Trophoblast cell (in vitro differentiated cells and primary cell): ENCODE measurements around the gene WDR31.

Experiments used
- DNase-seq, 2 donors: peaks; one replicate each; pipeline ENCODE4 v3.0.0-alpha.2; 2016
- H2AFZ ChIP-seq: 2 replicates; pipeline ENCODE4 v1.6.1; 2013; ENCODE audit warnings: low read length, moderate library complexity, mild to moderate bottlenecking; ENCODE audit not compliant: insufficient read depth, poor library complexity
- H2AK5ac ChIP-seq: 2 replicates; pipeline ENCODE4 v1.6.1; 2013; ENCODE audit warnings: mild to moderate bottlenecking, low read length
- H2BK120ac ChIP-seq: 2 replicates; pipeline ENCODE4 v1.6.1; 2013; ENCODE audit warnings: low read length, mild to moderate bottlenecking, moderate library complexity; ENCODE audit not compliant: insufficient read depth, poor library complexity
- H2BK12ac ChIP-seq: 2 replicates; pipeline ENCODE4 v1.6.1; 2013; ENCODE audit warnings: mild to moderate bottlenecking, low read length, moderate library complexity
- H2BK5ac ChIP-seq: 2 replicates; pipeline ENCODE4 v1.6.1; 2013; ENCODE audit warnings: low read length, low read depth, moderate library complexity, mild to moderate bottlenecking; ENCODE audit not compliant: poor library complexity
- H3K14ac ChIP-seq: 2 replicates; pipeline ENCODE4 v1.6.1; 2013; ENCODE audit warnings: mild to moderate bottlenecking, low read length
- H3K18ac ChIP-seq: 2 replicates; pipeline ENCODE4 v1.6.1; 2013; ENCODE audit warnings: mild to moderate bottlenecking, low read length
- H3K23ac ChIP-seq: 2 replicates; pipeline ENCODE4 v1.6.1; 2013; ENCODE audit warnings: low read length
- H3K27ac ChIP-seq: 2 replicates; pipeline ENCODE4 v1.5.1; 2013; ENCODE audit warnings: low read depth, mild to moderate bottlenecking, inconsistent platforms, low read length, moderate library complexity
- H3K27me3 ChIP-seq: 2 replicates; pipeline ENCODE4 v1.6.1; 2013; ENCODE audit warnings: inconsistent platforms, mild to moderate bottlenecking, low read length, moderate library complexity; ENCODE audit not compliant: insufficient read depth
- H3K36me3 ChIP-seq, 2 experiments: 1 replicate in 1 of 2; 2 replicates in 1 of 2; pipeline ENCODE4 v1.6.1; 2013; ENCODE audit warnings: low read length in 2 of 2, mild to moderate bottlenecking in 2 of 2, moderate library complexity in 1 of 2; ENCODE audit not compliant: insufficient read depth in 2 of 2, control insufficient read depth in 1 of 2
- H3K4ac ChIP-seq: 2 replicates; pipeline ENCODE4 v1.6.1; 2013; ENCODE audit warnings: low read depth, mild to moderate bottlenecking, low read length, moderate library complexity
- H3K4me1 ChIP-seq, 2 experiments: 1 replicate in 1 of 2; 2 replicates in 1 of 2; pipeline ENCODE4 v1.6.1; 2013; ENCODE audit warnings: low read length in 2 of 2, mild to moderate bottlenecking in 2 of 2, moderate library complexity in 1 of 2; ENCODE audit not compliant: insufficient read depth in 2 of 2, control insufficient read depth in 1 of 2
- H3K4me2 ChIP-seq: 2 replicates; pipeline ENCODE4 v1.6.1; 2013; ENCODE audit warnings: inconsistent platforms, mild to moderate bottlenecking, low read length, moderate library complexity
- H3K4me3 ChIP-seq: 2 replicates; pipeline ENCODE4 v1.5.1; 2013; ENCODE audit warnings: mild to moderate bottlenecking, low read depth, low read length, inconsistent platforms
- H3K79me1 ChIP-seq: one replicate; pipeline ENCODE4 v1.6.1; 2013; ENCODE audit warnings: low read length
- H3K79me2 ChIP-seq: 2 replicates; pipeline ENCODE4 v1.6.1; 2013; ENCODE audit warnings: low read length, mild to moderate bottlenecking; ENCODE audit not compliant: control insufficient read depth, insufficient read depth, poor library complexity
- H3K9ac ChIP-seq: 2 replicates; pipeline ENCODE4 v1.6.1; 2013; ENCODE audit warnings: mild to moderate bottlenecking, low read length
- H3K9me3 ChIP-seq: 2 replicates; pipeline ENCODE4 v1.6.1; 2013; ENCODE audit warnings: low read depth, mild to moderate bottlenecking, control low read depth, inconsistent platforms, low read length; ENCODE audit not compliant: insufficient read depth
- H4K12ac ChIP-seq: 2 replicates; pipeline ENCODE4 v1.6.1; 2013; ENCODE audit warnings: low read depth, mild to moderate bottlenecking, low read length, moderate library complexity
- H4K8ac ChIP-seq: 2 replicates; pipeline ENCODE4 v1.6.1; 2013; ENCODE audit warnings: low read depth, mild to moderate bottlenecking, low read length, moderate library complexity
- H4K91ac ChIP-seq: one replicate; pipeline ENCODE4 v1.6.1; 2013; ENCODE audit warnings: low read depth, mild to moderate bottlenecking, low read length, moderate library complexity
- WGBS: extraction: QIAGEN DNeasy Blood & Tissue Kit; methylation state at CpG from one replicate; pipeline ENCODE4 v1.1.7; 2013; ENCODE audit warnings: missing lambda C conversion rate; ENCODE audit not compliant: insufficient read length, insufficient coverage; ENCODE audit errors: extremely low coverage; 5-methylcytosine and 5-hydroxymethylcytosine counted together

WDR31 gene

GRCh38 chr9:113299800-113300292 lies 40.2 kb downstream of the WDR31 start:
- no peaks in the 10 kb centered on the region for H3K9me3 ChIP-seq

DNA sequence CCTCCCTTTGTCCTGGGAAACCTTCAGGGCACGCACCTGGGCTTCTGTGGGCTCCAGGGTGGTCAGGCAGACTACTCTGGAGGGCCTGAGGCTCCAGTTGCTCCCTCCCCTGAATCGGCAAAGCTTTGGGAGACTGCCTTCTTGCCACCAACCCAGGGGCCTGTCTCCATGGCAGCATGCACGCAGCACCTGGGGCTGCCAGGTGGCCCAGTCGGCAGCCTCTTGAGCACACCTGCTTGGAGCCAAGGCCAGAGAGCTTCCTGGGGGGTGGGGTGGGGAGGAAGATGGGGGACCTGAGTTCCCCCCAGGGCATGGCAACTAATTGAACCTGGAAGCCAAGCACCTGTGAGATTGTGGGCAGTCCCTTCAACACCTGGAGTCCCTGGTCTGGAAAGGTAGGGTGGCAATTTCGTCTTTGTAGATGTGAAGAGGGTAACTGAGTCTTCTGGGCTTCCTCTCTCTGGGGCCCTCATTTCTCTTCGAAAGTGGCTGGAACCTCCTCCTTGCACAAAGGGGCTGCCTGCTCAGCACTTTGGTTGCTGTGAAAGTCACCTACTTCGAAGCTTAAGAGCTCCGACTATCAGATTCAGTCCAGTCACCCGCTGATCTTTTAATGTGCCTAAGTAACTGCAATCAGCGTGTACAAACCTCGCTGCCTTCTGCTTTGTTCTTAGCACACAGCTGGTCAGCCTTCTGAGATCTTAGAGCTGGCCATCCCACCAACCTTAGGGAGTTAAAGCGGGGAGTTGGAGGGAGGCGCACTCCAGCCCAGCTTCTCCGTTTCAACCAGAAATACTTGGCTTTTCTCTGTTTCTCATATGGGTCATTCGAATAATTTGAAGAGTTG lies 40.9 kb downstream of the WDR31 start:
- H2BK120ac ChIP-seq: no peak overlapping the region
- H3K14ac ChIP-seq: no peak overlapping the region
- H3K4me2 ChIP-seq: no peak overlapping the region
- no peak overlapping the region for H4K12ac ChIP-seq
- WGBS: no CpG with 5 or more reads among the region's 15 CpGs
- H3K18ac ChIP-seq: no peak overlapping the region
- H3K4me1 ChIP-seq: no peaks in the 10 kb centered on the region
- no peaks in the 10 kb centered on the region for H3K27me3 ChIP-seq
- H2AFZ ChIP-seq: no peak overlapping the region
- no peak overlapping the region for H3K9ac ChIP-seq
- H2BK5ac ChIP-seq: no peak overlapping the region
- no peaks in the 10 kb centered on the region for H3K79me2 ChIP-seq
- H3K27ac ChIP-seq: no peak overlapping the region
- H3K79me1 ChIP-seq: no peaks in the 10 kb centered on the region
- DNase-seq: no peak
- no peak overlapping the region for H2BK12ac ChIP-seq
- no peak overlapping the region for H3K4ac ChIP-seq
- H4K8ac ChIP-seq: no peak overlapping the region
- H4K91ac ChIP-seq: no peak overlapping the region
- no peaks in the 10 kb centered on the region for H3K9me3 ChIP-seq
- H3K4me3 ChIP-seq: no peak overlapping the region
- no peaks in the 10 kb centered on the region for H3K36me3 ChIP-seq
- H3K23ac ChIP-seq: no peak overlapping the region
- H2AK5ac ChIP-seq: no peak overlapping the region

More at GRCh38 chr9:113299800-113300292, 40.2 kb downstream of the WDR31 start:
- Histone ChIP-seq H2BK120ac (no peak overlapping the region), H3K4me3 (no peak overlapping the region), H3K79me2 (no peaks in the 10 kb centered on the region), H4K91ac (no peak overlapping the region), H2AK5ac (no peak overlapping the region), H3K36me3 (no peaks in the 10 kb centered on the region), H3K9ac (no peak overlapping the region), H3K27ac (no peak overlapping the region), H3K14ac (no peak overlapping the region), H3K18ac (no peak overlapping the region), H3K79me1 (no peaks in the 10 kb centered on the region), H3K27me3 (no peaks in the 10 kb centered on the region), H3K4ac (no peak overlapping the region), H4K8ac (no peak overlapping the region), H4K12ac (no peak overlapping the region), H2BK5ac (no peak overlapping the region), H3K23ac (no peak overlapping the region), H2AFZ (no peak overlapping the region), H3K4me1 (no peaks in the 10 kb centered on the region), H3K4me2 (no peak overlapping the region), H2BK12ac (no peak overlapping the region)
- WGBS: no CpG with 5 or more reads among the region's 8 CpGs
- DNase-seq: no peak

DNA sequence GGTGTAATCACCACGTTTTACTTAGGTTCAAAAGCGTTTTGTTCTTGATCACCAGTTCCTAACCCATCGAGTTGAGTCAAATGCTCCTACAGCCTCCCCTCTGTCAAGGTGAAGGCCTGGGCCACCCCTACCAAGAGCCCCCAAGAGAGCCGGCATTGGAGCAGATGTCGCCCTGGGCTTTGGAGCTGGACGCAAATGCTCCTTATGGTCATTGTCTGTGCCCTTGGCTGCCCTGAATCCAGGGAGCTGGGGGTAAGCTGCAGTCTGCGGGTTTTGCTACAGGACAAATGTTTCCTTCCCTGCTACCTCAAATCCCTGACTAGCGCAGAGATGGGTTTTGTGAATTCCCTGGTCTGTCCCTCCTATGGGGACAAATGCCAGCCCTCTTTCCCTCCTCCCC lies 41.8 kb downstream of the WDR31 start:
- Histone ChIP-seq H3K36me3 (peaks cover 2% of the 10 kb centered on the region in 2 experiments), H2BK12ac (no peak overlapping the region)
- WGBS: no CpG with 5 or more reads among the region's 8 CpGs

GRCh38 chr9:113296796-113297558 lies 43.1 kb downstream of the WDR31 start:
- H2BK5ac ChIP-seq: no peak overlapping the region
- H2AK5ac ChIP-seq: no peak overlapping the region
- no peak overlapping the region for H3K4me2 ChIP-seq
- H4K12ac ChIP-seq: no peak overlapping the region
- H3K9me3 ChIP-seq: no peaks in the 10 kb centered on the region
- no peak overlapping the region for H2BK120ac ChIP-seq
- no peak overlapping the region for H3K27ac ChIP-seq
- H3K36me3 ChIP-seq: peaks cover 8 to 10% of the 10 kb centered on the region in 2 experiments
- H3K23ac ChIP-seq: no peak overlapping the region
- H3K9ac ChIP-seq: no peak overlapping the region
- no peak overlapping the region for H3K4me3 ChIP-seq
- H2BK12ac ChIP-seq: no peak overlapping the region
- H4K8ac ChIP-seq: no peak overlapping the region
- no peak overlapping the region for H3K18ac ChIP-seq
- no peaks in the 10 kb centered on the region for H3K4me1 ChIP-seq
- no peaks in the 10 kb centered on the region for H3K79me2 ChIP-seq
- H3K4ac ChIP-seq: no peak overlapping the region
- H4K91ac ChIP-seq: no peak overlapping the region
- no peaks in the 10 kb centered on the region for H3K27me3 ChIP-seq
- DNase-seq: no peak
- H3K79me1 ChIP-seq: no peaks in the 10 kb centered on the region
- no CpG with 5 or more reads among the region's 9 CpGs for WGBS
- H3K14ac ChIP-seq: no peak overlapping the region
- no peak overlapping the region for H2AFZ ChIP-seq

More for the DNA sequence above, 41.8 kb downstream of the WDR31 start:
- DNase-seq: no peak
- H3K9me3 ChIP-seq: no peaks in the 10 kb centered on the region
- no peak overlapping the region for H3K9ac ChIP-seq
- H2BK5ac ChIP-seq: no peak overlapping the region
- no peak overlapping the region for H2AK5ac ChIP-seq
- no peak overlapping the region for H3K23ac ChIP-seq
- no peak overlapping the region for H3K18ac ChIP-seq
- H3K4me2 ChIP-seq: no peak overlapping the region
- H3K27ac ChIP-seq: no peak overlapping the region
- no peak overlapping the region for H4K12ac ChIP-seq
- H3K14ac ChIP-seq: no peak overlapping the region
- no peaks in the 10 kb centered on the region for H3K27me3 ChIP-seq
- H3K4me1 ChIP-seq: no peaks in the 10 kb centered on the region
- no peak overlapping the region for H4K91ac ChIP-seq
- no peaks in the 10 kb centered on the region for H3K79me2 ChIP-seq
- no peak overlapping the region for H2AFZ ChIP-seq
- H3K79me1 ChIP-seq: no peaks in the 10 kb centered on the region
- H3K4me3 ChIP-seq: no peak overlapping the region
- no peak overlapping the region for H3K4ac ChIP-seq
- no peak overlapping the region for H2BK120ac ChIP-seq
- H4K8ac ChIP-seq: no peak overlapping the region
